GM19324 (cell line): ENCODE data around the gene ZBTB8A.

Experiments used
- ATAC-seq: cut with Tn5 transposase; IDR thresholded peaks from one replicate; pipeline ENCODE4 v1.9.1; 2021; ENCODE audit warnings: mild to moderate bottlenecking, moderate library complexity; ENCODE audit not compliant: unreplicated experiment, low FRiP score

Gene ZBTB8A

GRCh38 chr1:32651461-32652073 is 112.3 kb downstream of the ZBTB8A start:
- ATAC-seq = no peak

- ATAC-seq = no peak
Observed at GRCh38 chr1:32652244-32652962, 113.2 kb downstream of the ZBTB8A start.
